ENCODE data around the gene ST14. TPM values are rescaled to one million over a fixed set of nuclear protein-coding genes. Genes with fewer than 3 reads are reported as not detected.

The ST14 gene
- total RNA-seq, 3 donors from 2014 or later (not counting 1 experiment from before 2014, with no cell fraction given), result 0.61 to 1.9 (median 1.0) TPM

DNA sequence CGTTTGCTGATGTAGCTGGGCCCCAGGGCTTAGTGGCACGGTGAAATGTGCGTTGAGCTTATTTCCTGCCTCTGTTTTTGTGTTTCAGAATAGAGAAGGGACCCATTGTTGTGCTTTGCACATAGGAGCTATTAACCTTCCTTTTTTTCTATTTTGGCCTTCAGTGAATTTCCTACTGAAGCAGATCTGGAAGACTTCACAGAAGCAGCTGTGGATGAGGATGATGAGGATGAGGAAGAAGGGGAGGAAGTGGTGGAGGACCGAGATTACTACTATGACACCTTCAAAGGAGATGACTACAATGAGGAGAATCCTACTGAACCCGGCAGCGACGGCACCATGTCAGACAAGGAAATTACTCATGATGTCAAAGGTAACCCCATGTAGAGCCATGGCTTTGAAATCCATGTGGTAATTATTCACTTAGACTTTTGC, 37.4 kb upstream of the ST14 start:
- H3K27ac Mint-ChIP-seq, result peak overlapping the region in 1 of 2 donors; percentile 61
- TF ChIP-seq, protein P1, sequence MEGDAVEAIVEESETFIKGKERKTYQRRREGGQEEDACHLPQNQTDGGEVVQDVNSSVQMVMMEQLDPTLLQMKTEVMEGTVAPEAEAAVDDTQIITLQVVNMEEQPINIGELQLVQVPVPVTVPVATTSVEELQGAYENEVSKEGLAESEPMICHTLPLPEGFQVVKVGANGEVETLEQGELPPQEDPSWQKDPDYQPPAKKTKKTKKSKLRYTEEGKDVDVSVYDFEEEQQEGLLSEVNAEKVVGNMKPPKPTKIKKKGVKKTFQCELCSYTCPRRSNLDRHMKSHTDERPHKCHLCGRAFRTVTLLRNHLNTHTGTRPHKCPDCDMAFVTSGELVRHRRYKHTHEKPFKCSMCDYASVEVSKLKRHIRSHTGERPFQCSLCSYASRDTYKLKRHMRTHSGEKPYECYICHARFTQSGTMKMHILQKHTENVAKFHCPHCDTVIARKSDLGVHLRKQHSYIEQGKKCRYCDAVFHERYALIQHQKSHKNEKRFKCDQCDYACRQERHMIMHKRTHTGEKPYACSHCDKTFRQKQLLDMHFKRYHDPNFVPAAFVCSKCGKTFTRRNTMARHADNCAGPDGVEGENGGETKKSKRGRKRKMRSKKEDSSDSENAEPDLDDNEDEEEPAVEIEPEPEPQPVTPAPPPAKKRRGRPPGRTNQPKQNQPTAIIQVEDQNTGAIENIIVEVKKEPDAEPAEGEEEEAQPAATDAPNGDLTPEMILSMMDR (IDR thresholded peaks at IDR 0.05), result no peak
- Histone ChIP-seq H3K27me3 (ENCODE audit: control insufficient read depth, insufficient read depth, low read length) (no peaks in the 10 kb centered on the region), H3K27ac (ENCODE audit: low read length) (no peak overlapping the region), H3K9me3 (ENCODE audit: control insufficient read depth, insufficient read depth, low read length) (no peaks in the 10 kb centered on the region), H3K36me3 (ENCODE audit: control insufficient read depth, insufficient read depth, low read length) (peaks cover 25% of the 10 kb centered on the region), H3K4me1 (ENCODE audit: control insufficient read depth, insufficient read depth, low read length) (peaks cover 26% of the 10 kb centered on the region), H3K4me3 (ENCODE audit: low read length) (no peak overlapping the region)
- no peak overlapping the region for H3K4me3 Mint-ChIP-seq
- H3K36me3 Mint-ChIP-seq, result peaks cover 21% of the 10 kb centered on the region
- DNase-seq (no peak), ATAC-seq (no peak)
- H3K9me3 Mint-ChIP-seq, result no peaks in the 10 kb centered on the region
- H3K4me1 Mint-ChIP-seq, result peaks cover 51% of the 10 kb centered on the region in 2 donors
- intact Hi-C loops (cut with micrococcal nuclease), result no loop called here
- no peaks in the 10 kb centered on the region for H3K27me3 Mint-ChIP-seq (ENCODE audit: low read depth in 2 of 2)
- 58% methylated on average over 7 of the region's 7 CpGs for WGBS (ENCODE audit: insufficient coverage)

- peaks cover 29% of the 10 kb centered on the region for H3K36me3 ChIP-seq (ENCODE audit: control insufficient read depth, insufficient read depth, low read length)
- Mint-ChIP-seq H3K36me3 (peaks cover 21% of the 10 kb centered on the region), H3K9me3 (no peaks in the 10 kb centered on the region), H3K4me1 (peaks cover 49 to 54% of the 10 kb centered on the region in 2 donors), H3K27ac (peak overlapping the region in 1 of 2 donors; percentile 29), H3K27me3 (ENCODE audit: low read depth in 2 of 2) (no peaks in the 10 kb centered on the region), H3K4me3 (no peak overlapping the region)
- no peaks in the 10 kb centered on the region for H3K27me3 ChIP-seq (ENCODE audit: control insufficient read depth, insufficient read depth, low read length)
- TF ChIP-seq, protein P1 (IDR thresholded peaks at IDR 0.05), result no peak
- 98% methylated on average over 32 of the region's 32 CpGs for WGBS (ENCODE audit: insufficient coverage)
- no peak for ATAC-seq
- no peaks in the 10 kb centered on the region for H3K9me3 ChIP-seq (ENCODE audit: control insufficient read depth, insufficient read depth, low read length)
- no peak overlapping the region for H3K4me3 ChIP-seq (ENCODE audit: low read length)
- H3K27ac ChIP-seq (ENCODE audit: low read length), result peak overlapping the region; percentile 21
- H3K4me1 ChIP-seq (ENCODE audit: control insufficient read depth, insufficient read depth, low read length), result peaks cover 16% of the 10 kb centered on the region
- intact Hi-C loops (cut with micrococcal nuclease), result no loop called here
- no peak for DNase-seq
Measured at GRCh38 chr11:130123414-130124040, 36.1 kb upstream of the ST14 start.

DNA sequence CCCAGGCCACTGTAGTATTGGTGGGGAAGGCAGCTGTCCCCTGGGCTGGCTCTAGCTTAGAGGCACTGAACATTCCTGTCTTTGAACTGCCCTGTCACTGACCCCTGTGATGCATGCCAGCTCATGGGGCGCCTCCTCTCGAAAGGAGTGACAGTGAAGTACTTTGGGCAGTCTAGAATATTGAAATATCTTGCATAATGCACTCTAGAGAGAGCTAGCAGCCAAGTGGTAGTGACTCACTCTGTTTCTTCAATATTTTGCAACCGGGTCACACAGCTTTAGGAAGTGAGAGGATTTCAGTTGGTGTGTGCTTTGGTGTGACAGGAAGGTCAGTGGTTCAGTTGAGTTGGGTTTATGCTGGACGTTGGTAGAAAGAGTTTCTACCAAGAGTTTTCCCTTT, 35.5 kb upstream of the ST14 start:
- intact Hi-C loops (cut with micrococcal nuclease), result no loop called here
- WGBS (ENCODE audit: insufficient coverage), result 64% methylated on average over 3 of the region's 4 CpGs
- no peaks in the 10 kb centered on the region for H3K27me3 Mint-ChIP-seq (ENCODE audit: low read depth in 2 of 2)
- Histone ChIP-seq H3K27ac (ENCODE audit: low read length) (peak overlapping the region; percentile 21), H3K27me3 (ENCODE audit: control insufficient read depth, insufficient read depth, low read length) (no peaks in the 10 kb centered on the region), H3K36me3 (ENCODE audit: control insufficient read depth, insufficient read depth, low read length) (peaks cover 34% of the 10 kb centered on the region), H3K9me3 (ENCODE audit: control insufficient read depth, insufficient read depth, low read length) (no peaks in the 10 kb centered on the region), H3K4me3 (ENCODE audit: low read length) (no peak overlapping the region), H3K4me1 (ENCODE audit: control insufficient read depth, insufficient read depth, low read length) (peaks cover 10% of the 10 kb centered on the region)
- peak overlapping the region in 1 of 2 donors; percentile 29 for H3K27ac Mint-ChIP-seq
- H3K36me3 Mint-ChIP-seq, result peaks cover 22% of the 10 kb centered on the region
- H3K4me1 Mint-ChIP-seq, result peaks cover 44 to 48% of the 10 kb centered on the region in 2 donors
- H3K4me3 Mint-ChIP-seq, result no peak overlapping the region
- TF ChIP-seq, protein P1 (IDR thresholded peaks at IDR 0.05), result no peak
- no peaks in the 10 kb centered on the region for H3K9me3 Mint-ChIP-seq
- ATAC-seq (peak; percentile 32 to 74 (median 34)), DNase-seq (peak in 1 of 2 donors; percentile 13)

Data from natural killer cell (primary cell).